UCSD-AML1 (cell line): Measurements from ENCODE around the gene AFAP1L2.
"Not testable (repeated sequence)": the region's sequence is repeated elsewhere in the genome, so short reads cannot be mapped to it uniquely, and the experiment has no call there.

Experiments used
- DNase-seq: peaks from one replicate; lab custom pipeline; 2025; ENCODE audit not compliant: unreplicated experiment; lab: John Stamatoyannopoulos, UW

Gene AFAP1L2

GRCh38 chr10:114363745-114364454 lies 40.4 kb downstream of the AFAP1L2 start:
- no peak for DNase-seq

- no peak for DNase-seq
Observed at GRCh38 chr10:114362826-114363355, 41.4 kb downstream of the AFAP1L2 start.

GRCh38 chr10:114359953-114360345 lies 44.4 kb downstream of the AFAP1L2 start:
- DNase-seq, result no peak

- DNase-seq, result no peak
Observed at GRCh38 chr10:114359041-114359952, 45.0 kb downstream of the AFAP1L2 start.

- DNase-seq, result no peak
Observed at GRCh38 chr10:114357515-114357996, 46.7 kb downstream of the AFAP1L2 start.

GRCh38 chr10:114356751-114357514 lies 47.4 kb downstream of the AFAP1L2 start:
- DNase-seq, result no peak

GRCh38 chr10:114356126-114356525 lies 48.2 kb downstream of the AFAP1L2 start:
- DNase-seq, result no peak

GRCh38 chr10:114353383-114353782 lies 50.9 kb downstream of the AFAP1L2 start:
- DNase-seq, result no peak

- DNase-seq, result no peak
Observed at GRCh38 chr10:114352653-114353298, 51.5 kb downstream of the AFAP1L2 start.

GRCh38 chr10:114350751-114351150 lies 53.6 kb downstream of the AFAP1L2 start:
- no peak for DNase-seq

GRCh38 chr10:114349522-114350215 lies 54.6 kb downstream of the AFAP1L2 start:
- no peak for DNase-seq

GRCh38 chr10:114349071-114349470 lies 55.2 kb downstream of the AFAP1L2 start:
- DNase-seq, result not testable (repeated sequence)

GRCh38 chr10:114347791-114348190 lies 56.5 kb downstream of the AFAP1L2 start:
- DNase-seq, result no peak

- DNase-seq, result no peak
Observed at GRCh38 chr10:114347241-114347640, 57.1 kb downstream of the AFAP1L2 start.

GRCh38 chr10:114346176-114347031 lies 57.9 kb downstream of the AFAP1L2 start:
- peak; percentile 64 for DNase-seq

GRCh38 chr10:114345701-114346100 lies 58.6 kb downstream of the AFAP1L2 start:
- DNase-seq, result no peak

GRCh38 chr10:114343623-114344505 lies 60.4 kb downstream of the AFAP1L2 start:
- DNase-seq, result no peak

GRCh38 chr10:114342976-114343375 lies 61.3 kb downstream of the AFAP1L2 start:
- DNase-seq, result no peak
